H1 (cell line): Measurements from ENCODE around the gene ASRGL1. TPM values are rescaled to one million over a fixed set of nuclear protein-coding genes. Genes with fewer than 3 reads are reported as not detected.
A peak's percentile ranks its signal among the peaks of the same experiment; 100 is the strongest.

ENCODE experiments used
- CTCF ChIA-PET: fragments of 300-600 bp; sonication (Branson Sonifier 250); formaldehyde crosslinking; loops from one replicate; lab custom pipeline; 2021; ENCODE audit not compliant: partially characterized antibody; lab: Charles Lee
- POLR2A ChIA-PET: fragments of 300-600 bp; sonication (Branson Sonifier 250); formaldehyde crosslinking; loops from one replicate; lab custom pipeline; 2021; ENCODE audit warnings: inconsistent platforms; ENCODE audit not compliant: partially characterized antibody; lab: Charles Lee
- DNase-seq, 2 experiments: peaks; one replicate each; pipeline versions ENCODE4 v3.0.0 to v3.0.0-alpha.2; 2010 to 2022; ENCODE audit warnings: low spot score in 2 of 2, low read depth in 1 of 2, mixed read lengths in 1 of 2
- FAIRE-seq: peaks from 2 replicates; lab custom pipeline; 2011; peaks lifted over from hg19 to GRCh38; lab: Jason Lieb, UNC
- H2AFZ ChIP-seq: 2 replicates; pipeline ENCODE4 v1.8.1; 2012; ENCODE audit warnings: low read length, inconsistent platforms
- H2AK5ac ChIP-seq: 2 replicates; pipeline ENCODE4 v1.6.1; 2013; ENCODE audit warnings: low read depth, low read length
- H2BK120ac ChIP-seq: replicated peaks from 2 replicates; pipeline ENCODE3; 2013; ENCODE audit warnings: low read depth, low read length, inconsistent platforms
- H2BK12ac ChIP-seq: 2 replicates; pipeline ENCODE4 v1.6.1; 2013; ENCODE audit warnings: low read depth, low read length
- H2BK15ac ChIP-seq: 2 replicates; pipeline ENCODE4 v1.6.1; 2013; ENCODE audit warnings: low read length
- H2BK20ac ChIP-seq: 2 replicates; pipeline ENCODE4 v1.6.1; 2013; ENCODE audit warnings: low read length
- H2BK5ac ChIP-seq: 2 replicates; pipeline ENCODE4 v1.6.1; 2013; ENCODE audit warnings: low read depth, low read length
- H3K14ac ChIP-seq: 2 replicates; pipeline ENCODE4 v1.6.1; 2013; ENCODE audit warnings: inconsistent platforms; ENCODE audit not compliant: insufficient read length
- H3K18ac ChIP-seq: 2 replicates; pipeline ENCODE4 v1.6.1; 2013; ENCODE audit warnings: low read length; ENCODE audit errors: extremely low read depth
- H3K23ac ChIP-seq: 2 replicates; pipeline ENCODE4 v1.6.1; 2013; ENCODE audit warnings: inconsistent platforms; ENCODE audit not compliant: insufficient read length
- H3K23me2 ChIP-seq: 2 replicates; pipeline ENCODE4 v1.6.1; 2013; ENCODE audit warnings: low read depth, low read length
- H3K27ac ChIP-seq: 2 replicates; pipeline ENCODE4 v1.6.1; 2011; ENCODE audit warnings: low read depth, low read length, inconsistent platforms
- H3K27me3 ChIP-seq, 4 experiments: replicated peaks in 1 of 4; 1 replicate in 1 of 4; 2 replicates in 3 of 4; pipeline versions ENCODE4 v1.6.1 to v1.8.1; 2011 to 2013; ENCODE audit warnings: low read length in 3 of 4, mild to moderate bottlenecking in 3 of 4, inconsistent platforms in 2 of 4, mixed read lengths in 2 of 4, moderate library complexity in 1 of 4; ENCODE audit not compliant: control insufficient read depth in 3 of 4, insufficient read depth in 3 of 4; ENCODE audit errors: extremely low read depth in 1 of 4
- H3K36me3 ChIP-seq, 4 experiments: 2 replicates each; pipeline versions ENCODE4 v1.6.1 to v1.8.1; 2011 to 2013; ENCODE audit warnings: mild to moderate bottlenecking in 4 of 4, low read length in 3 of 4, moderate library complexity in 2 of 4, control low read depth in 1 of 4, inconsistent platforms in 1 of 4; ENCODE audit not compliant: insufficient read depth in 4 of 4, control insufficient read depth in 2 of 4
- H3K4ac ChIP-seq: replicated peaks from 2 replicates; pipeline ENCODE3; 2013; ENCODE audit warnings: low read length, low read depth, mixed read lengths, inconsistent platforms; ENCODE audit not compliant: insufficient read length
- H3K4me1 ChIP-seq, 4 experiments: replicated peaks in 1 of 4; 1 replicate in 1 of 4; 2 replicates in 3 of 4; pipeline versions ENCODE4 v1.6.1 to v1.8.1; 2011 to 2013; ENCODE audit warnings: low read length in 3 of 4, inconsistent platforms in 2 of 4, mixed read lengths in 1 of 4; ENCODE audit not compliant: insufficient read depth in 4 of 4, control insufficient read depth in 3 of 4
- H3K4me2 ChIP-seq, 2 experiments: 2 replicates each; pipeline versions ENCODE4 v1.6.1 to v1.8.1; 2011 to 2013; ENCODE audit warnings: low read depth in 2 of 2, low read length in 2 of 2, control low read depth in 1 of 2, inconsistent platforms in 1 of 2, mild to moderate bottlenecking in 1 of 2; ENCODE audit not compliant: insufficient read depth in 1 of 2
- H3K4me3 ChIP-seq, 4 experiments: fragments of 200-600, 300-600 bp in 1 of 4; sonication (generic), shearing (Covaris generic), sonication (Bioruptor Twin) in 1 of 4; 2 replicates each; pipeline versions ENCODE4 v1.5.1 to v1.8.1; 2011 to 2016; ENCODE audit warnings: low read length in 4 of 4, low read depth in 3 of 4, control low read depth in 2 of 4, inconsistent platforms in 2 of 4, mild to moderate bottlenecking in 2 of 4, mixed read lengths in 1 of 4, moderate library complexity in 1 of 4; ENCODE audit not compliant: insufficient read depth in 2 of 4; ENCODE audit errors: extremely low read depth in 1 of 4
- H3K56ac ChIP-seq: replicated peaks from 2 replicates; pipeline ENCODE3; 2013; ENCODE audit warnings: low read depth, mild to moderate bottlenecking, mixed read lengths, low read length, inconsistent platforms; ENCODE audit not compliant: insufficient read length
- H3K79me1 ChIP-seq: 2 replicates; pipeline ENCODE4 v1.6.1; 2013; ENCODE audit warnings: low read depth, low read length, control low read depth
- H3K79me2 ChIP-seq, 2 experiments: 2 replicates each; pipeline versions ENCODE4 v1.6.1 to v1.8.1; 2012 to 2013; ENCODE audit warnings: low read length in 2 of 2, mild to moderate bottlenecking in 2 of 2, inconsistent platforms in 1 of 2; ENCODE audit not compliant: insufficient read depth in 2 of 2, control insufficient read depth in 1 of 2
- H3K9ac ChIP-seq, 4 experiments: replicated peaks in 1 of 4; 1 replicate in 1 of 4; 2 replicates in 3 of 4; pipeline versions ENCODE4 v1.6.1 to v1.8.1; 2011 to 2013; ENCODE audit warnings: low read depth in 3 of 4, low read length in 3 of 4, control low read depth in 2 of 4, mild to moderate bottlenecking in 2 of 4, moderate library complexity in 2 of 4, inconsistent platforms in 1 of 4; ENCODE audit errors: extremely low read depth in 1 of 4
- H3K9me3 ChIP-seq, 2 experiments: 2 replicates each; pipeline versions ENCODE4 v1.6.1 to v1.8.1; 2012 to 2013; ENCODE audit warnings: mild to moderate bottlenecking in 2 of 2, moderate library complexity in 2 of 2, control low read depth in 1 of 2, inconsistent platforms in 1 of 2, low read depth in 1 of 2, low read length in 1 of 2, mixed read lengths in 1 of 2; ENCODE audit not compliant: insufficient read depth in 2 of 2
- H4K20me1 ChIP-seq, 2 experiments: replicated peaks in 1 of 2; 2 replicates each; pipeline versions ENCODE3 to v1.8.1; 2011 to 2013; ENCODE audit warnings: inconsistent platforms in 2 of 2, low read length in 2 of 2, mild to moderate bottlenecking in 1 of 2; ENCODE audit not compliant: insufficient read depth in 2 of 2, control insufficient read depth in 1 of 2
- H4K5ac ChIP-seq: 2 replicates; pipeline ENCODE4 v1.6.1; 2013; ENCODE audit warnings: low read length, low read depth, mixed read lengths, inconsistent platforms; ENCODE audit not compliant: insufficient read length
- H4K8ac ChIP-seq: 2 replicates; pipeline ENCODE4 v1.8.0; 2013; ENCODE audit warnings: mild to moderate bottlenecking, moderate library complexity, low read length, inconsistent platforms; ENCODE audit not compliant: insufficient read depth; ENCODE audit errors: extremely low read depth
- H4K91ac ChIP-seq: replicated peaks from 2 replicates; pipeline ENCODE3; 2013; ENCODE audit warnings: low read length, mixed read lengths, inconsistent platforms; ENCODE audit not compliant: insufficient read length
- CHD1 ChIP-seq: IDR thresholded peaks from 2 replicates; pipeline ENCODE4 v1.6.1; 2012; ENCODE audit warnings: low read depth, low read length, improper control_type of control experiment
- EGR1 ChIP-seq: IDR thresholded peaks from 2 replicates; pipeline ENCODE4 v1.6.1; 2011; ENCODE audit warnings: low read depth, low read length, borderline replicate concordance
- KDM1A ChIP-seq: fragments of 200-600, 300-600 bp; sonication (generic); IDR thresholded peaks from 2 replicates; pipeline ENCODE4 v1.7.1; 2016; ENCODE audit warnings: mild to moderate bottlenecking, low read length, borderline replicate concordance
- POLR2A ChIP-seq, 2 experiments: IDR thresholded peaks; 1 replicate in 1 of 2; 2 replicates in 1 of 2; pipeline ENCODE4 v1.6.1; 2011; ENCODE audit warnings: low read depth in 2 of 2, low read length in 2 of 2, mild to moderate bottlenecking in 2 of 2; ENCODE audit errors: control extremely low read depth in 1 of 2
- POLR2AphosphoS5 ChIP-seq: IDR thresholded peaks from 2 replicates; pipeline ENCODE4 v1.6.1; 2011; ENCODE audit warnings: low read depth, low read length
- RNF2 ChIP-seq: fragments of 200-900, 300-1000 bp; sonication (generic); IDR thresholded peaks from 2 replicates; pipeline ENCODE4 v1.7.1; 2016; ENCODE audit warnings: borderline replicate concordance, low read depth, mild to moderate bottlenecking, antibody characterized with exemption, low read length; ENCODE audit not compliant: poor library complexity, severe bottlenecking; ENCODE audit errors: missing control alignments
- USF2 ChIP-seq: IDR thresholded peaks from 2 replicates; pipeline ENCODE4 v1.6.1; 2011; ENCODE audit warnings: low read length, improper control_type of control experiment
- WGBS, 2 experiments: shearing (Covaris generic) in 1 of 2; methylation state at CpG; one replicate each; pipeline versions ENCODE4 v1.1.6 to v1.1.7; 2013 to 2015; ENCODE audit warnings: low lambda C conversion rate in 2 of 2, mixed read lengths in 2 of 2, inconsistent platforms in 1 of 2, low coverage in 1 of 2, missing lambda C conversion rate in 1 of 2; ENCODE audit not compliant: insufficient replicate concordance in 2 of 2, insufficient coverage in 1 of 2, insufficient read length in 1 of 2; ENCODE audit errors: extremely low coverage in 1 of 2, missing lambda C conversion rate in 1 of 2; 5-methylcytosine and 5-hydroxymethylcytosine counted together
- polyA plus RNA-seq, 7 experiments: library from polyadenylated mRNA; depleted of rRNA in 3 of 7; stranded (reverse) in 5 of 7; unstranded in 2 of 7; fragments of >200 nt in 5 of 7; fragments of 200-250 nt in 2 of 7; gene quantifications; 1 replicate in 5 of 7; 2 replicates in 1 of 7; 4 replicates in 1 of 7; pipeline versions ENCODE4 v1.2.1 to v1.2.3, GENCODE V29; 2011 to 2013; ENCODE audit warnings: missing spikeins in 2 of 7, mixed read lengths in 2 of 7
- total RNA-seq: library from RNA; stranded (reverse); fragmentation: NEBNext Ultra II Directional; extraction: Animal tissue kit (Norgen Biotek cat#: 25700); gene quantifications from 2 replicates; pipeline ENCODE4 v1.2.1, GENCODE V29; 2021
- TF ChIP-seq, protein P1 (sequence below): IDR thresholded peaks from 2 replicates; pipeline ENCODE4 v1.6.1; 2012; ENCODE audit warnings: inconsistent platforms
- TF ChIP-seq, protein P2 (sequence below): IDR thresholded peaks from 2 replicates; pipeline ENCODE4 v1.6.1; 2012; ENCODE audit warnings: inconsistent platforms

The ASRGL1 gene
- total and polyA plus RNA-seq, 2 of the 8 experiments (the other 6 are each of a cell fraction or from before 2014, with no cell fraction given): 19.9 to 23.5 TPM

GRCh38 chr11:62373464-62374119 lies 36.3 kb downstream of the ASRGL1 start:
- Histone ChIP-seq H2BK5ac (no peak overlapping the region), H3K36me3 (no peaks in the 10 kb centered on the region), H3K27me3 (no peaks in the 10 kb centered on the region), H2BK15ac (no peak overlapping the region), H2BK120ac (no peak overlapping the region), H3K9ac (no peak overlapping the region), H3K9me3 (0 out of 4 replicates have a peak, but pooled peaks cover 0 to 2% of the 10 kb centered on the region in 2 experiments), H3K4me3 (no peak overlapping the region), H3K79me1 (no peaks in the 10 kb centered on the region), H2AFZ (no peak overlapping the region), H4K5ac (no peak overlapping the region), H4K8ac (no peak overlapping the region), H2BK12ac (no peak overlapping the region), H3K14ac (no peak overlapping the region), H3K79me2 (no peaks in the 10 kb centered on the region), H4K91ac (no peak overlapping the region), H4K20me1 (no peaks in the 10 kb centered on the region), H3K4me2 (no peak overlapping the region), H2BK20ac (no peak overlapping the region), H3K4me1 (no peaks in the 10 kb centered on the region), H3K23me2 (no peaks in the 10 kb centered on the region), H2AK5ac (no peak overlapping the region), H3K18ac (no peak overlapping the region), H3K4ac (no peak overlapping the region), H3K56ac (no peak overlapping the region), H3K23ac (no peak overlapping the region), H3K27ac (no peak overlapping the region)
- CTCF ChIA-PET: interaction anchor here (1.1 to 9.5 kb wide), 10 partner anchors 10 to 186 kb away, joined by 3 to 82 read pairs (median 4); partner anchors contain the start of gene ASRGL1
- 93% methylated on average over 18 of the region's 18 CpGs; no CpG with 5 or more reads in 1 of the 2 experiments for WGBS, 2 experiments
- FAIRE-seq (no peak), DNase-seq (no peak)
- TF ChIP-seq RNF2 (no peak), KDM1A (no peak), POLR2AphosphoS5 (no peak), USF2 (no peak), POLR2A (IDR thresholded peaks at IDR 0.05; ENCODE audit: control extremely low read depth in 1 of 2, low read depth in 2 of 2, low read length in 2 of 2) (no peak), EGR1 (no peak), CHD1 (no peak)
- TF ChIP-seq, protein P1, sequence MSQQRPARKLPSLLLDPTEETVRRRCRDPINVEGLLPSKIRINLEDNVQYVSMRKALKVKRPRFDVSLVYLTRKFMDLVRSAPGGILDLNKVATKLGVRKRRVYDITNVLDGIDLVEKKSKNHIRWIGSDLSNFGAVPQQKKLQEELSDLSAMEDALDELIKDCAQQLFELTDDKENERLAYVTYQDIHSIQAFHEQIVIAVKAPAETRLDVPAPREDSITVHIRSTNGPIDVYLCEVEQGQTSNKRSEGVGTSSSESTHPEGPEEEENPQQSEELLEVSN: peak; percentile 90
- TF ChIP-seq, protein P2, sequence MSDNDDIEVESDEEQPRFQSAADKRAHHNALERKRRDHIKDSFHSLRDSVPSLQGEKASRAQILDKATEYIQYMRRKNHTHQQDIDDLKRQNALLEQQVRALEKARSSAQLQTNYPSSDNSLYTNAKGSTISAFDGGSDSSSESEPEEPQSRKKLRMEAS: peak; percentile 63; the same call in 1 of the 2 replicates
- POLR2A ChIA-PET: interaction anchor here (0.5 kb wide), 1 partner anchor 204 kb away, joined by 3 read pairs; no protein-coding TSS in a partner anchor
